Colonic mucosa (tissue), 2 donors: ENCODE data around the gene ZNF630. TPM values are rescaled to one million over a fixed set of nuclear protein-coding genes. Genes with fewer than 3 reads are reported as not detected.

Source experiments
- total RNA-seq, 2 donors: library from RNA; stranded (reverse); fragmentation: NEBNext Ultra II Directional in 1 of 2; extraction: Animal tissue kit (Norgen Biotek cat#: 25700) in 1 of 2; gene quantifications; one replicate each; pipeline ENCODE4 v1.2.1, GENCODE V29; 2021
- donor health status: DM: no; HTN: no; CAD: no.
- donor health status: DM: no; HTN: no; CAD: no.

The ZNF630 gene
- total RNA-seq, 2 donors from 2014 or later = 2.6 to 2.8 TPM

Other genes with a start within 250 kb of the ZNF630 start
- 10 to 100 TPM in 1 of 2 donors, 1 to 10 TPM in 1; 8.8 to 13.3 TPM for gene ZNF81, start 234.7 kb downstream of the ZNF630 start, total RNA-seq
- gene ZNF182, start 67.7 kb downstream of the ZNF630 start, total RNA-seq = 1 to 10 TPM; 3.0 to 4.2 TPM
- gene SPACA5, start 64.7 kb downstream of the ZNF630 start, total RNA-seq = not detected
- not detected for gene SPACA5B, start 59.0 kb upstream of the ZNF630 start, total RNA-seq
- gene SSX5, start 125.2 kb upstream of the ZNF630 start, total RNA-seq = not detected
- gene SSX1, start 183.8 kb upstream of the ZNF630 start, total RNA-seq = under 1 TPM in 1 of 2 donors, not detected in 1; 0.32 TPM